Choroid plexus epithelial cell (primary cell): ENCODE measurements around the gene RPTOR.

Experiments used
- DNase-seq: peaks from one replicate; pipeline ENCODE4 v3.0.0-alpha.2; 2010; ENCODE audit warnings: low read depth
- H3K4me3 ChIP-seq: 2 replicates; pipeline ENCODE4 v1.5.1; 2011; ENCODE audit warnings: low read depth, mild to moderate bottlenecking, control low read depth, low read length, moderate library complexity
- CTCF ChIP-seq: conservative IDR thresholded peaks from 2 replicates; pipeline ENCODE4 v1.5.1; 2011; ENCODE audit warnings: low read depth, mild to moderate bottlenecking, control low read depth, inconsistent platforms, low read length, moderate library complexity

The RPTOR gene

GRCh38 chr17:80679816-80680215 lies 135.2 kb downstream of the RPTOR start:
- H3K4me3 ChIP-seq = no peak overlapping the region
- no peak for DNase-seq
- TF ChIP-seq CTCF = no peak

DNA sequence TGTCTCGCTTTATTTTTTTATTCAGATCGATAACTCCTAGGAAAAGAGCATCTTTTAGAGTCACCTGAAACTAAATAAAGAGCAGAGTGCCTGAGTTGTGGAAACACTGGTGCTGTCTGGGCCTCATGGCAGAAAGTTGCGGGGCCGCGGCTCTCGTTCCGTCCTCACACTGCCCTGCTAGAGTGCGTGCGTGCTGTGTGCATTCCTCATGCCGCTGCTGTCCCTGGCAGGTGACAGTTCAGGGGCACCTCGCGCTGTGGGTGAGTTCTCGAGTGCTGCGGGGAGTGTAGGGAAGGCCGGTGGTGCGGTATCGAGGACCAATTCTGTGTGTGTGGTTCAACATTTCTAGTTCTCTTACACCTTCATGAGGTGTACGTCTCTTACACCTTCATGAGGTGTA lies 136.6 kb downstream of the RPTOR start:
- H3K4me3 ChIP-seq = no peak overlapping the region
- no peak for TF ChIP-seq CTCF
- DNase-seq = no peak

GRCh38 chr17:80682372-80682771 lies 137.7 kb downstream of the RPTOR start:
- no peak for TF ChIP-seq CTCF
- no peak for DNase-seq
- no peak overlapping the region for H3K4me3 ChIP-seq

DNA sequence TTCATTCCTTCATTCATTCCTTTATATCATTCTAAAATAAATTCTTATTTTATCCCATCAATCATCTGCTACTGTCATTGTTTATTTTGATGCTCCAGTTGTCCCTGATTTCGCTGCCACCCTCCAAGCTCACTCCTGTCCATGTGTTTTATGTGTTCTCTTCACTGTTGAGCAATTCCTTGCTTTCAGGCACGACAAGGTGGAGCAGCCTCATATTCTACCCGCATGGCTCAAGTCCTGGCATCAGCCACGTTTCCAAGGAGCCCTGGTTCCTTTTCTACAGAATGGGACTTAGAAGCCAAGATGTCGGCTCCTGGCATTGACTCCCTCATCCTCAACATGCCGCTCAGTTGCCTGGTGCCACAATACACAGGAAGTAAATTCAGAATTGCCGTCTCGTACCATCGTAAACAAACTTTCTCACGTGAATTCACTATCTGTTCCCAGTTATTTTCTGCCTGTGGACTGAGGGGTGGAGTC lies 139.0 kb downstream of the RPTOR start:
- no peak for DNase-seq
- no peak for TF ChIP-seq CTCF
- H3K4me3 ChIP-seq = no peak overlapping the region

DNA sequence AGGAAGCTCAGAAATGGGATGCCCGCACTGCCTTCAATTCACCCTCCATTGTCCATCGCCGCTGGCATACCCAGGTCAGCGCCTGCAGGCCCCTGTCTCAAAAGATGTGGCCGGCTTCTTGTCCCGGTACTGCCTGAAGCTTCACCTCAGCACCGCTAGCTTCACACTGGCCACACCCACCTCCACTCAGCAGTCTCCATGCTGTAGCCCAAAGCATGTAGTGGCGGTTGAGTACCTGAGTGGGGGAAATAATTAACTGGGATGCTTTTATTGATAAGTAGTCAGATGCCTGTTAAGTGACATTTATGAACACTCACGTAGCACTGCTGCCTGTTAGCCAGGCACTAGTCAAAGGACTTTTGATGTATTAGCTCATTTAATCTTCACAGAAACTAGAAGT lies 143.2 kb downstream of the RPTOR start:
- no peak for TF ChIP-seq CTCF
- no peak for DNase-seq
- H3K4me3 ChIP-seq = no peak overlapping the region

GRCh38 chr17:80689129-80689619 lies 144.5 kb downstream of the RPTOR start:
- no peak for TF ChIP-seq CTCF
- DNase-seq = no peak
- H3K4me3 ChIP-seq = no peak overlapping the region

DNA sequence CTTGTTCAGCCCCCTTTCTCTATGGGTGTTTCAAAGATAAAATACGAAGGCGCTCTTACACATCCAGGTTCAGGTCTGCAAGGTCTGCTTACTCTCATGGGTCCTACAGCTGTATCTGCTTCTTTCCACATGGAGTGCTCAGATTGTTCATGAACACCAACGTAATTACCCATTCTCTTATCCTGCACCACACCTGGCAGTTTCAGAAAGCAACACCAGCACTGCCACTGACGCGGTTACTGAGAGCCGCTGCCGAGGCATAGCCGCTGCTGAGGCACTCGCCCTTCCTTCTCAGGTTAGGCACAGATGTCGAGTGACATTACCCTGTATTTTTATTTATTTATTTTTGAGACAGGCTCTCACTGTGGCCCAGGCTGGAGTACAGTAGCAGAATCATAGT lies 147.1 kb downstream of the RPTOR start:
- no peak for TF ChIP-seq CTCF
- DNase-seq = no peak
- no peak overlapping the region for H3K4me3 ChIP-seq
